Cardiac fibroblast (primary cell): ENCODE data around the gene CENPP.

Experiments
- DNase-seq, 2 donors: peaks; one replicate each; pipeline versions ENCODE4 v3.0.0 to v3.0.0-alpha.2; 2010; ENCODE audit warnings: low read depth in 2 of 2
- H3K4me3 ChIP-seq, 2 donors: replicated peaks in 1 of 2; 1 replicate in 1 of 2; 2 replicates in 1 of 2; pipeline ENCODE4 v1.5.1; 2011; ENCODE audit warnings: low read depth in 2 of 2, low read length in 2 of 2, mild to moderate bottlenecking in 2 of 2, moderate library complexity in 1 of 2
- TF ChIP-seq, protein P1 (sequence below): IDR thresholded peaks from one replicate; pipeline ENCODE4 v1.5.1; 2011; ENCODE audit warnings: low read depth, mild to moderate bottlenecking, low read length, inconsistent platforms

The CENPP gene

DNA sequence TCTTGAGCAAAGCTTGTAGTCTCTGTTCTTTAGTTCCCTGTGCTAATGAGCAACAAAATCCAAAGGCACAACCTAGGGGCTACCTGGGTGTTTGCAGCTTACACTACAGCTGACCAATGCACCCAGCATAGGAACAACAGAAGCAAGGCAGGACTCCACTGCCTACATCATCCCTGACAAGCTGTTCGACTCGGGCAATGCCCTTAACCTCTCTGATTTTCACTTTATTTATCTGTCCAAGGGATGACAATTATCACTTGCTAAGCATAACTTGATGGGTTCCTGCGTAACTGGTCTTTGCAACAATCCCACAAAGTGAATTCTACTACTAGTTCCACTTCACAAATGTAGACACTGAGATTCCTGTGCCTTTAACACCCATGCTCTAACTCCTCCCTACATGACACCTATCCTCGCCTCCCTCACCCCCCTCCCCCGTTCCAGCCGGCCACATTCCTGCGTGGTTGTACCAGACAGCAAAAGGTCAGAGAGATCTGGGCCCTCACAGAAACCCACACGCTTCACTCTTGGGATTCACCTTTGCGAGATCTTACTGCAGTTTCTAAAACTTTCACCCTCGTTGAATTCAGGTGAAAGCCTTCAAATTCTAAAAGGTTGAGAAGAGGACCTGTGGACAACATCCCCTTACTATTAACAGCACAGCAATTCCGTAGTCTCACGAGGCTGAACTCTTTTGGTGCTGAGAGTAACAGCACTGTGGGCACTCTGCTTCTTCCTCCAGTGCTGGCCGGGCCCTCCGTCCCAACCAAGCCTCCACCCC, 343.2 kb downstream of the CENPP start:
- peak overlapping the region; percentile 93 to 95 for H3K4me3 ChIP-seq
- peak; percentile 65 to 68 for DNase-seq
- TF ChIP-seq, protein P1, sequence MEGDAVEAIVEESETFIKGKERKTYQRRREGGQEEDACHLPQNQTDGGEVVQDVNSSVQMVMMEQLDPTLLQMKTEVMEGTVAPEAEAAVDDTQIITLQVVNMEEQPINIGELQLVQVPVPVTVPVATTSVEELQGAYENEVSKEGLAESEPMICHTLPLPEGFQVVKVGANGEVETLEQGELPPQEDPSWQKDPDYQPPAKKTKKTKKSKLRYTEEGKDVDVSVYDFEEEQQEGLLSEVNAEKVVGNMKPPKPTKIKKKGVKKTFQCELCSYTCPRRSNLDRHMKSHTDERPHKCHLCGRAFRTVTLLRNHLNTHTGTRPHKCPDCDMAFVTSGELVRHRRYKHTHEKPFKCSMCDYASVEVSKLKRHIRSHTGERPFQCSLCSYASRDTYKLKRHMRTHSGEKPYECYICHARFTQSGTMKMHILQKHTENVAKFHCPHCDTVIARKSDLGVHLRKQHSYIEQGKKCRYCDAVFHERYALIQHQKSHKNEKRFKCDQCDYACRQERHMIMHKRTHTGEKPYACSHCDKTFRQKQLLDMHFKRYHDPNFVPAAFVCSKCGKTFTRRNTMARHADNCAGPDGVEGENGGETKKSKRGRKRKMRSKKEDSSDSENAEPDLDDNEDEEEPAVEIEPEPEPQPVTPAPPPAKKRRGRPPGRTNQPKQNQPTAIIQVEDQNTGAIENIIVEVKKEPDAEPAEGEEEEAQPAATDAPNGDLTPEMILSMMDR, result no peak

DNA sequence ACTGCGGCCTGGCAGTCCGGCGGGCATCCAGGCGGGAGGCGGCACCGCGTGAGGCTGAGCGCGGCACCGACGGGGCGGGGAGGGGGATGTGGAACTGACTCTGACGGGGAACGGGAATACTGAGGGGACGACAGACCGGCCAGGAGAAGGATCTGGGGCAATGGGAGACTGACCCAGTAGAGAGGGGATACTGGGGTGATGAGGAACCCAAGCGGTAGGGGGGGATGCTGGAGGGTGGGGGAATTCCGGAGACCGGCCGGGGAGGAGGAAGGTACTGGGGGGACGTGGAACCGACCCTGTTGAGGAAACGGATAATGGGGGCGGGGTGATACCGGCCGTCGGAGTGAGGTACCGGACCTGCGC, 343.8 kb downstream of the CENPP start:
- no peak for DNase-seq
- peak overlapping the region; percentile 93 to 95 for H3K4me3 ChIP-seq
- TF ChIP-seq, protein P1, result no peak
